ENCODE results near the gene PSD4. TPM values are rescaled to one million over a fixed set of nuclear protein-coding genes. Genes with fewer than 3 reads are reported as not detected.
"Not testable (repeated sequence)": the region's sequence is repeated elsewhere in the genome, so short reads cannot be mapped to it uniquely, and the experiment has no call there.

PSD4 gene
- total RNA-seq, 1 experiment from 2014 or later: 1.7 TPM

- DNase-seq (ENCODE audit: low read depth in 1 of 2, low spot score in 2 of 2): no peak
- Histone ChIP-seq H3K9me3 (replicated peaks) (no peaks in the 10 kb centered on the region), H3K36me3 (no peaks in the 10 kb centered on the region)
These were observed 55.4 kb downstream of the PSD4 start for GRCh38 chr2:113228991-113229716.

DNA sequence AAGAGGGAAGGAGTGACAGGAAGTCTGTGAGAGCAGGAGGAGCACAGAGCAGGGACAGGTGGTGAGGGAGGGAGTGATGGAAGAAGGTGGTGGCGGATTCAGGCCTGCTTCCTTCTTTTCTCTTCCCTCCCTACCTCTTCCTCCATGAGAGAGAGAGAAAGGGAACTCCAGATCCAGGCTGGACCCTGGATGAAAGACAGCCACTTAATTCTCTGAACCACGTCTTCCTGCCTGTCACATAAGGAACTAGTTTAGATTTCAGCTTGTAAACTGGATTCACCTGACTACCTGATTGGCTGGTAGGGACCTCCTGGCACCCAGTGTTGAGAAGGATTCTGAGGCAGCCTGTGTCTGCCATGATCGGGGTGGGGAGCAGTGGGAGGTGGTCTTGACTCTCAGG is 56.0 kb downstream of the PSD4 start:
- Histone ChIP-seq H3K27ac (no peak overlapping the region), H3K36me3 (no peaks in the 10 kb centered on the region), H3K27me3 (replicated peaks) (no peaks in the 10 kb centered on the region), H3K4me3 (no peak overlapping the region), H3K4me1 (replicated peaks) (peaks cover 5% of the 10 kb centered on the region), H3K9me3 (replicated peaks) (no peaks in the 10 kb centered on the region)
- DNase-seq (ENCODE audit: low read depth in 1 of 2, low spot score in 2 of 2): no peak

More at GRCh38 chr2:113228991-113229716, 55.4 kb downstream of the PSD4 start:
- H3K27me3 ChIP-seq (replicated peaks): no peaks in the 10 kb centered on the region
- H3K4me3 ChIP-seq: no peak overlapping the region
- no peak overlapping the region for H3K27ac ChIP-seq
- peaks cover 5% of the 10 kb centered on the region for H3K4me1 ChIP-seq (replicated peaks)

- H3K4me3 ChIP-seq: no peak overlapping the region
- no peaks in the 10 kb centered on the region for H3K27me3 ChIP-seq (replicated peaks)
- DNase-seq (ENCODE audit: low read depth in 1 of 2, low spot score in 2 of 2): no peak
- no peaks in the 10 kb centered on the region for H3K9me3 ChIP-seq (replicated peaks)
- peaks cover 5% of the 10 kb centered on the region for H3K4me1 ChIP-seq (replicated peaks)
- no peak overlapping the region for H3K27ac ChIP-seq
- H3K36me3 ChIP-seq: no peaks in the 10 kb centered on the region
These were observed 56.8 kb downstream of the PSD4 start for GRCh38 chr2:113230531-113230930.

DNA sequence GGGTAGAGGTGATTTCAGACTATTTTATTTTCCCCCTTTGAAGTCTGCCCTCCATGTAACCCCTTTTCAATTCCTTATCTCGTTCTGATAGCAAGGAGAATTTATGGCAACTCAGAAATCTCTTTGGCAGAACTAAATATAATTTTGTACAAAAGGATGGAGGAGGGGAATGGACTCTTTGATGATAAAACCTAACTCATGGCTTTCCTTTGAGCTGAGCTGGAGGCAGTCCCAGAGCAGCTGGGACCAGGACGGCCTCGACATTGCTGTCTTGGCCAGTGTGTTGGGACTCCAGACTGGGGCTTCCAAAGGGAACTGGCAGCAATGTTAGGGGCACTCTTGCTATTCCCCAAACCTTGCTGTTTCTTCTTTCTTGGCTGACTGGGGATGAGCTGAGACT is 57.3 kb downstream of the PSD4 start:
- no peak for DNase-seq (ENCODE audit: low read depth in 1 of 2, low spot score in 2 of 2)
- H3K36me3 ChIP-seq: no peaks in the 10 kb centered on the region
- H3K27me3 ChIP-seq (replicated peaks): no peaks in the 10 kb centered on the region
- no peaks in the 10 kb centered on the region for H3K9me3 ChIP-seq (replicated peaks)
- H3K27ac ChIP-seq: no peak overlapping the region
- peaks cover 5% of the 10 kb centered on the region for H3K4me1 ChIP-seq (replicated peaks)
- H3K4me3 ChIP-seq: no peak overlapping the region

GRCh38 chr2:113232123-113232522 is 58.4 kb downstream of the PSD4 start:
- Histone ChIP-seq H3K27me3 (replicated peaks) (no peaks in the 10 kb centered on the region), H3K27ac (no peak overlapping the region), H3K4me1 (replicated peaks) (peaks cover 4% of the 10 kb centered on the region), H3K9me3 (replicated peaks) (no peaks in the 10 kb centered on the region), H3K36me3 (no peaks in the 10 kb centered on the region), H3K4me3 (no peak overlapping the region)
- DNase-seq (ENCODE audit: low read depth in 1 of 2, low spot score in 2 of 2): no peak

- DNase-seq (ENCODE audit: low read depth in 1 of 2, low spot score in 2 of 2): no peak
- Histone ChIP-seq H3K27me3 (replicated peaks) (no peaks in the 10 kb centered on the region), H3K9me3 (replicated peaks) (no peaks in the 10 kb centered on the region), H3K36me3 (no peaks in the 10 kb centered on the region), H3K27ac (no peak overlapping the region), H3K4me1 (replicated peaks) (no peaks in the 10 kb centered on the region), H3K4me3 (no peak overlapping the region)
These were observed 59.0 kb downstream of the PSD4 start for GRCh38 chr2:113232740-113233139.

GRCh38 chr2:113233593-113234550 is 60.1 kb downstream of the PSD4 start:
- Histone ChIP-seq H3K27me3 (replicated peaks) (no peaks in the 10 kb centered on the region), H3K27ac (no peak overlapping the region), H3K4me3 (no peak overlapping the region), H3K4me1 (replicated peaks) (no peaks in the 10 kb centered on the region), H3K36me3 (no peaks in the 10 kb centered on the region), H3K9me3 (replicated peaks) (no peaks in the 10 kb centered on the region)
- DNase-seq (ENCODE audit: low read depth in 1 of 2, low spot score in 2 of 2): no peak

DNA sequence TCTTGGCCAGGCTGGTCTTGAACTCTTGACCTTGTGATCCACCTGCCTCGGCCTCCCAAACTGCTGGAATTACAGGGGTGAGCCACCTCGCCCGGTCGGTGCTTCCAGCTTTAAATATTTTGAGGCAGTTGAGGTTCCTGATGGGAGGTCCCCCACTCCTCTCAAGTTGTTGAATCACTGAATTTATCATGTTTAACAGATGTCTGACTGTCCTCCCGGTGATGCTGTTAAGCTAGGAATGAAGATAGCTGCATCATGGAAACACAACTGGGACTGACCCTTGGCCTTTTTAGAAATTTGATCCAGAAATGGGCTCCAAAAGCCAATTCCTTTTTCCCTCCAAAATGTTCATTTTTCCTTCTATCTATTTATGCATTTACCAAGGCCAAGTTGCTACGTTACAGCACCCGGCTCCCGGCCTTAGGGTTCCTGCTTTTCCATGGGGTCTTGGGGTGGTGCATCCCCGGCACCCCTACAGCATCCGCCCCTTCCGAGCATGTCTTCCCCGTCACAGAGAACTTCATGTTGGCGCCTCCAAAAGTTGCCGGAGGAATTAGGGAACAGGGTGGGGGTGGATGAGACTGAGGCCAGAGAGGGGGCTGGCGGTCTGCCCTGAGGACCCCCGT is 61.1 kb downstream of the PSD4 start:
- Histone ChIP-seq H3K27ac (no peak overlapping the region), H3K27me3 (replicated peaks) (no peaks in the 10 kb centered on the region)
- no peak for DNase-seq (ENCODE audit: low read depth in 1 of 2, low spot score in 2 of 2)

GRCh38 chr2:113235347-113236226 is 61.8 kb downstream of the PSD4 start:
- not testable (repeated sequence) for H3K36me3 ChIP-seq; DNase-seq (ENCODE audit: low read depth in 1 of 2, low spot score in 2 of 2); H3K9me3 ChIP-seq (replicated peaks); H3K27ac ChIP-seq; H3K27me3 ChIP-seq (replicated peaks); H3K4me3 ChIP-seq
- peaks cover 10% of the 10 kb centered on the region for H3K4me1 ChIP-seq (replicated peaks)

More for the DNA sequence above, 61.1 kb downstream of the PSD4 start:
- Histone ChIP-seq H3K4me1 (replicated peaks) (peaks cover 3% of the 10 kb centered on the region), H3K9me3 (replicated peaks) (no peaks in the 10 kb centered on the region), H3K4me3 (no peak overlapping the region), H3K36me3 (no peaks in the 10 kb centered on the region)

- no peak for DNase-seq (ENCODE audit: low read depth in 1 of 2, low spot score in 2 of 2)
- no peaks in the 10 kb centered on the region for H3K9me3 ChIP-seq (replicated peaks)
These were observed 62.8 kb downstream of the PSD4 start for GRCh38 chr2:113236367-113237159.

GRCh38 chr2:113237604-113238160 is 63.9 kb downstream of the PSD4 start:
- Histone ChIP-seq H3K4me1 (replicated peaks) (peaks cover 24% of the 10 kb centered on the region), H3K9me3 (replicated peaks) (no peaks in the 10 kb centered on the region), H3K36me3 (no peaks in the 10 kb centered on the region), H3K27ac (no peak overlapping the region), H3K4me3 (no peak overlapping the region), H3K27me3 (replicated peaks) (no peaks in the 10 kb centered on the region)
- no peak for DNase-seq (ENCODE audit: low read depth in 1 of 2, low spot score in 2 of 2)

More at GRCh38 chr2:113236367-113237159, 62.8 kb downstream of the PSD4 start:
- no peak overlapping the region for H3K4me3 ChIP-seq
- no peaks in the 10 kb centered on the region for H3K36me3 ChIP-seq
- H3K27me3 ChIP-seq (replicated peaks): no peaks in the 10 kb centered on the region
- H3K27ac ChIP-seq: no peak overlapping the region
- peaks cover 20% of the 10 kb centered on the region for H3K4me1 ChIP-seq (replicated peaks)

Measured in SJSA1 (cell line).